H9 (cell line): ENCODE results near the gene ERF. TPM values are rescaled to one million over a fixed set of nuclear protein-coding genes. Genes with fewer than 3 reads are reported as not detected.

ENCODE experiments used
- DNase-seq: peaks from one replicate; pipeline ENCODE4 v3.0.0-alpha.2; 2017
- H2AFZ ChIP-seq: one replicate; pipeline ENCODE4 v1.6.1; 2013; ENCODE audit warnings: mild to moderate bottlenecking, low read length, control low read depth, moderate library complexity
- H2AK5ac ChIP-seq: 2 replicates; pipeline ENCODE4 v1.6.1; 2013; ENCODE audit warnings: low read length, control low read depth, mixed read lengths; ENCODE audit not compliant: insufficient read length
- H2BK120ac ChIP-seq: one replicate; pipeline ENCODE4 v1.6.1; 2013; ENCODE audit warnings: low read depth, mild to moderate bottlenecking, low read length, control low read depth, inconsistent platforms; ENCODE audit not compliant: poor library complexity, severe bottlenecking
- H2BK12ac ChIP-seq: 2 replicates; pipeline ENCODE4 v1.6.1; 2013; ENCODE audit warnings: low read length, control low read depth, mixed read lengths, low read depth; ENCODE audit not compliant: insufficient read length
- H2BK15ac ChIP-seq: 2 replicates; pipeline ENCODE4 v1.6.1; 2013; ENCODE audit warnings: low read depth, low read length, control low read depth
- H2BK20ac ChIP-seq: one replicate; pipeline ENCODE4 v1.6.1; 2013; ENCODE audit warnings: low read depth, mild to moderate bottlenecking, low read length, control low read depth, inconsistent platforms; ENCODE audit not compliant: poor library complexity, severe bottlenecking
- H2BK5ac ChIP-seq: 2 replicates; pipeline ENCODE4 v1.6.1; 2013; ENCODE audit warnings: low read length, control low read depth, mixed read lengths; ENCODE audit not compliant: insufficient read length
- H3K14ac ChIP-seq: 2 replicates; pipeline ENCODE4 v1.6.1; 2013; ENCODE audit warnings: low read length, control low read depth; ENCODE audit not compliant: insufficient read depth
- H3K18ac ChIP-seq: 2 replicates; pipeline ENCODE4 v1.6.1; 2013; ENCODE audit warnings: low read depth, mild to moderate bottlenecking, mixed read lengths, low read length, control low read depth; ENCODE audit not compliant: insufficient read length
- H3K23ac ChIP-seq: 2 replicates; pipeline ENCODE4 v1.6.1; 2013; ENCODE audit warnings: low read length, control low read depth, mixed read lengths, low read depth; ENCODE audit not compliant: insufficient read length
- H3K23me2 ChIP-seq: 2 replicates; pipeline ENCODE4 v1.6.1; 2013; ENCODE audit warnings: low read depth, mild to moderate bottlenecking, mixed read lengths, low read length, control low read depth; ENCODE audit not compliant: insufficient read length, poor library complexity, severe bottlenecking
- H3K27ac ChIP-seq: 2 replicates; pipeline ENCODE4 v1.5.1; 2013; ENCODE audit warnings: low read length, control low read depth, mixed read lengths, low read depth; ENCODE audit not compliant: insufficient read length
- H3K27me3 ChIP-seq: 2 replicates; pipeline ENCODE4 v1.6.1; 2013; ENCODE audit warnings: low read length, control low read depth, inconsistent platforms; ENCODE audit not compliant: insufficient read depth
- H3K4ac ChIP-seq: 2 replicates; pipeline ENCODE4 v1.6.1; 2013; ENCODE audit warnings: low read depth, mild to moderate bottlenecking, control low read depth, inconsistent platforms, low read length, moderate library complexity
- H3K4me1 ChIP-seq: 2 replicates; pipeline ENCODE4 v1.6.1; 2013; ENCODE audit warnings: low read length, control low read depth, inconsistent platforms; ENCODE audit not compliant: insufficient read depth
- H3K4me2 ChIP-seq: 2 replicates; pipeline ENCODE4 v1.6.1; 2013; ENCODE audit warnings: low read length, control low read depth, mixed read lengths; ENCODE audit not compliant: insufficient read length, insufficient read depth
- H3K56ac ChIP-seq: 2 replicates; pipeline ENCODE4 v1.6.1; 2013; ENCODE audit warnings: low read depth, mild to moderate bottlenecking, mixed read lengths, low read length, control low read depth; ENCODE audit not compliant: insufficient read length
- H3K79me1 ChIP-seq: 2 replicates; pipeline ENCODE4 v1.6.1; 2013; ENCODE audit warnings: low read depth, mild to moderate bottlenecking, moderate library complexity, low read length, control low read depth, inconsistent platforms; ENCODE audit not compliant: insufficient read depth, poor library complexity, severe bottlenecking
- H3K79me2 ChIP-seq: 2 replicates; pipeline ENCODE4 v1.6.1; 2013; ENCODE audit warnings: low read length, control low read depth, inconsistent platforms; ENCODE audit not compliant: insufficient read depth
- H3K9ac ChIP-seq: 2 replicates; pipeline ENCODE4 v1.6.1; 2013; ENCODE audit warnings: low read length, control low read depth, mixed read lengths; ENCODE audit not compliant: insufficient read length; ENCODE audit errors: extremely low read depth
- H3K9me3 ChIP-seq: one replicate; pipeline ENCODE4 v1.6.1; 2013; ENCODE audit warnings: low read depth, low read length, inconsistent platforms; ENCODE audit not compliant: control insufficient read depth
- H3T11ph ChIP-seq: one replicate; pipeline ENCODE4 v1.6.1; 2013; ENCODE audit warnings: mild to moderate bottlenecking, low read length, control low read depth, inconsistent platforms
- H4K20me1 ChIP-seq: one replicate; pipeline ENCODE4 v1.6.1; 2013; ENCODE audit not compliant: control insufficient read depth, insufficient read length, insufficient read depth
- H4K5ac ChIP-seq: 2 replicates; pipeline ENCODE4 v1.6.1; 2013; ENCODE audit warnings: low read depth, mild to moderate bottlenecking, mixed read lengths, low read length, control low read depth; ENCODE audit not compliant: insufficient read length
- H4K8ac ChIP-seq: replicated peaks from 2 replicates; pipeline ENCODE4 v1.6.1; 2013; ENCODE audit warnings: low read length, control low read depth, mixed read lengths, low read depth; ENCODE audit not compliant: insufficient read length
- H4K91ac ChIP-seq: 2 replicates; pipeline ENCODE4 v1.6.1; 2013; ENCODE audit warnings: low read depth, mild to moderate bottlenecking, moderate library complexity, mixed read lengths, low read length, control low read depth; ENCODE audit not compliant: insufficient read length
- H3K27ac Mint-ChIP-seq, 3 experiments: 2 replicates in 2 of 3; 3 replicates in 1 of 3; pipeline ENCODE4 v1.8.0; 2020 to 2021; ENCODE audit warnings: mixed read lengths in 3 of 3, mild to moderate bottlenecking in 1 of 3, moderate library complexity in 1 of 3
- H3K27me3 Mint-ChIP-seq: 2 replicates; pipeline ENCODE4 v1.8.0; 2021; ENCODE audit warnings: low read depth, mild to moderate bottlenecking, moderate library complexity, mixed read lengths
- H3K36me3 Mint-ChIP-seq, 3 experiments: 2 replicates in 2 of 3; 3 replicates in 1 of 3; pipeline ENCODE4 v1.8.0; 2020 to 2021; ENCODE audit warnings: low read depth in 3 of 3, mixed read lengths in 3 of 3; ENCODE audit not compliant: insufficient read depth in 1 of 3
- H3K4me1 Mint-ChIP-seq, 2 experiments: 2 replicates each; pipeline ENCODE4 v1.8.0; 2020; ENCODE audit warnings: mixed read lengths in 2 of 2
- H3K4me3 Mint-ChIP-seq, 2 experiments: 2 replicates in 1 of 2; 3 replicates in 1 of 2; pipeline ENCODE4 v1.8.0; 2020 to 2021; ENCODE audit warnings: mild to moderate bottlenecking in 2 of 2, mixed read lengths in 2 of 2, moderate library complexity in 1 of 2
- H3K9me3 Mint-ChIP-seq, 2 experiments: 2 replicates in 1 of 2; 3 replicates in 1 of 2; pipeline ENCODE4 v1.8.0; 2020; ENCODE audit warnings: mild to moderate bottlenecking in 2 of 2, mixed read lengths in 2 of 2, moderate library complexity in 1 of 2
- CTCF ChIP-seq: fragments of 200-600 bp; sonication (generic); conservative IDR thresholded peaks from 3 replicates; pipeline ENCODE4 v1.8.0; 2021; ENCODE audit warnings: antibody characterized with exemption, mild to moderate bottlenecking
- WGBS: extraction: QIAGEN DNeasy Blood & Tissue Kit; methylation state at CpG from one replicate; pipeline ENCODE4 v1.1.7; 2013; ENCODE audit warnings: missing lambda C conversion rate, low lambda C conversion rate, mixed read lengths; ENCODE audit not compliant: insufficient read length; ENCODE audit errors: extremely low coverage; 5-methylcytosine and 5-hydroxymethylcytosine counted together
- total RNA-seq: library from RNA; stranded (reverse); gene quantifications from 2 replicates; pipeline ENCODE4 v1.2.1, GENCODE V29; 2021

The ERF gene
- total RNA-seq, 1 experiment from 2014 or later, result 126 TPM

- no peak overlapping the region for H4K91ac ChIP-seq
- no peak overlapping the region for H2BK15ac ChIP-seq
- Mint-ChIP-seq H3K27me3 (no peaks in the 10 kb centered on the region), H3K27ac (no peak overlapping the region), H3K4me3 (no peak overlapping the region), H3K4me1 (peaks cover 22 to 30% of the 10 kb centered on the region in 2 experiments), H3K9me3 (no peaks in the 10 kb centered on the region; a peak in 1 of 5 replicates), H3K36me3 (peaks cover 4 to 23% (median 16%) of the 10 kb centered on the region in 3 experiments; a peak in 6 of 7 replicates)
- no peak overlapping the region for H3K18ac ChIP-seq
- H3K27me3 ChIP-seq, result no peaks in the 10 kb centered on the region
- H2AK5ac ChIP-seq, result no peak overlapping the region
- H3K4me2 ChIP-seq, result no peak overlapping the region
- H3K23me2 ChIP-seq, result peaks cover 4% of the 10 kb centered on the region
- H3K4ac ChIP-seq, result no peak overlapping the region
- no peak overlapping the region for H2AFZ ChIP-seq
- H4K5ac ChIP-seq, result no peak overlapping the region
- H3K4me1 ChIP-seq, result no peaks in the 10 kb centered on the region; the same call in 1 of the 2 replicates
- no peak for DNase-seq
- no peak overlapping the region for H3K23ac ChIP-seq
- no peak overlapping the region for H3K14ac ChIP-seq
- H2BK20ac ChIP-seq, result no peak overlapping the region
- no peaks in the 10 kb centered on the region for H3K79me1 ChIP-seq
- H2BK120ac ChIP-seq, result no peak overlapping the region
- H2BK5ac ChIP-seq, result no peak overlapping the region
- H3K79me2 ChIP-seq, result no peaks in the 10 kb centered on the region
- H3K9me3 ChIP-seq, result no peaks in the 10 kb centered on the region
- H3K56ac ChIP-seq, result no peak overlapping the region
- H3K27ac ChIP-seq, result no peak overlapping the region
- H2BK12ac ChIP-seq, result no peak overlapping the region
- no peak for TF ChIP-seq CTCF
- no peaks in the 10 kb centered on the region for H4K20me1 ChIP-seq
- no peak overlapping the region for H3K9ac ChIP-seq
- WGBS, result no CpG with 5 or more reads among the region's 22 CpGs
- H3T11ph ChIP-seq, result no peak overlapping the region
- no peak overlapping the region for H4K8ac ChIP-seq
Observed at GRCh38 chr19:42274065-42274682, 19.2 kb upstream of the ERF start.
